MM.1S (cell line): ENCODE results near the gene DUS3L.
A peak's percentile ranks its signal among the peaks of the same experiment; 100 is the strongest.

ENCODE experiments used
- DNase-seq: peaks from one replicate; pipeline ENCODE4 v3.0.0-alpha.2; 2015
- H2AFZ ChIP-seq: fragments of 300-600 bp; sonication (generic); 2 replicates; pipeline ENCODE4 v1.6.0; 2016; ENCODE audit warnings: antibody characterized with exemption, low read length
- H3F3A ChIP-seq: fragments of 300-600 bp; sonication (generic); 2 replicates; pipeline ENCODE4 v1.6.1; 2016; ENCODE audit warnings: mild to moderate bottlenecking, antibody characterized with exemption, low read length, moderate library complexity, mixed read lengths; ENCODE audit not compliant: insufficient read depth
- H3K27ac ChIP-seq: fragments of 300-600 bp; sonication (generic); 2 replicates; pipeline ENCODE4 v1.5.1; 2016; ENCODE audit warnings: mild to moderate bottlenecking, low read length
- H3K27me3 ChIP-seq: fragments of 300-600 bp; sonication (generic); replicated peaks from 2 replicates; pipeline ENCODE4 v1.6.0; 2016; ENCODE audit warnings: low read length; ENCODE audit not compliant: insufficient read depth
- H3K36me3 ChIP-seq: fragments of 300-600 bp; sonication (generic); replicated peaks from 2 replicates; pipeline ENCODE4 v1.6.1; 2016; ENCODE audit warnings: mild to moderate bottlenecking, low read length, mixed read lengths; ENCODE audit not compliant: insufficient read depth
- H3K4me1 ChIP-seq: fragments of 300-600 bp; sonication (generic); 2 replicates; pipeline ENCODE4 v1.6.1; 2016; ENCODE audit warnings: low read length, mixed read lengths
- H3K4me2 ChIP-seq: fragments of 300-600 bp; sonication (generic); 2 replicates; pipeline ENCODE4 v1.6.0; 2016; ENCODE audit warnings: low read depth, low read length
- H3K4me3 ChIP-seq: fragments of 300-600 bp; sonication (generic); 2 replicates; pipeline ENCODE4 v1.5.1; 2016; ENCODE audit warnings: low read length, mixed read lengths
- H3K79me2 ChIP-seq: fragments of 300-600 bp; sonication (generic); 2 replicates; pipeline ENCODE4 v1.6.1; 2016; ENCODE audit warnings: mixed run types, low read length, mixed read lengths
- H3K9ac ChIP-seq: fragments of 300-600 bp; sonication (generic); 2 replicates; pipeline ENCODE4 v1.6.1; 2016; ENCODE audit warnings: low read length, mixed read lengths
- H3K9me2 ChIP-seq: fragments of 300-600 bp; sonication (generic); replicated peaks from 2 replicates; pipeline ENCODE4 v1.6.1; 2016; ENCODE audit warnings: mild to moderate bottlenecking, low read length, mixed read lengths; ENCODE audit not compliant: insufficient read depth
- H3K9me3 ChIP-seq: fragments of 300-600 bp; sonication (generic); replicated peaks from 2 replicates; pipeline ENCODE4 v1.6.1; 2016; ENCODE audit warnings: mild to moderate bottlenecking, low read length, mixed read lengths; ENCODE audit not compliant: insufficient read depth
- H4K20me1 ChIP-seq: fragments of 300-600 bp; sonication (generic); 2 replicates; pipeline ENCODE4 v1.6.1; 2016; ENCODE audit warnings: mild to moderate bottlenecking, low read length, moderate library complexity, mixed read lengths; ENCODE audit not compliant: insufficient read depth
- EZH2 ChIP-seq: fragments of 300-600 bp; sonication (generic); optimal IDR thresholded peaks from 2 replicates; pipeline ENCODE3; 2017; ENCODE audit warnings: low read depth, mild to moderate bottlenecking, antibody characterized with exemption, low read length, mixed read lengths
- EZH2phosphoT487 ChIP-seq: fragments of 300-600 bp; sonication (generic); IDR thresholded peaks from 2 replicates; pipeline ENCODE4 v1.6.1; 2018; ENCODE audit warnings: antibody characterized with exemption, low read length
- TF ChIP-seq, protein P1 (sequence below): fragments of 300-600 bp; sonication (generic); IDR thresholded peaks from 2 replicates; pipeline ENCODE4 v1.5.1; 2016; ENCODE audit warnings: antibody characterized with exemption, low read length, mixed read lengths

The DUS3L gene

DNA sequence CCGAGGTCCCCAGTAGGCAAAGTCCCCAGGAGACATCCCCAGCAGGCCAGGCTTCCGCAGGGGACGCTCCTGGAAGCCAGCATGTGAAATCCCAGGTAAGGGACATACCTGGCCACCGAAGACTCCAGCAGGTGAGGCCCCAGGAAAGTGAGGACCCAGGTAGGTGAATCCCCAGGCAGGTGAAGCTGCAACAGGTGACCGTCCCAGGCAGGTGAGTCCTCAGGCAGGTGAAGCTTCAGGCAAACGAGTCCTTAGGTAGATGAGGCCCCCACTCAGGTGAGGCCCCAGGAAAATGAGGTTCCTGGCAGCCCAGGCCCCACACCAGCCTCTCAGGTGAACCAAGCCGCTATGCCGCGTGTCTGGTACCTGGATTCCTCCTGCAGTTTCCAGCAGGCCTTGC is 40.2 kb upstream of the DUS3L start:
- Histone ChIP-seq H4K20me1 (no peaks in the 10 kb centered on the region), H3K4me1 (peaks cover 13% of the 10 kb centered on the region)

DNA sequence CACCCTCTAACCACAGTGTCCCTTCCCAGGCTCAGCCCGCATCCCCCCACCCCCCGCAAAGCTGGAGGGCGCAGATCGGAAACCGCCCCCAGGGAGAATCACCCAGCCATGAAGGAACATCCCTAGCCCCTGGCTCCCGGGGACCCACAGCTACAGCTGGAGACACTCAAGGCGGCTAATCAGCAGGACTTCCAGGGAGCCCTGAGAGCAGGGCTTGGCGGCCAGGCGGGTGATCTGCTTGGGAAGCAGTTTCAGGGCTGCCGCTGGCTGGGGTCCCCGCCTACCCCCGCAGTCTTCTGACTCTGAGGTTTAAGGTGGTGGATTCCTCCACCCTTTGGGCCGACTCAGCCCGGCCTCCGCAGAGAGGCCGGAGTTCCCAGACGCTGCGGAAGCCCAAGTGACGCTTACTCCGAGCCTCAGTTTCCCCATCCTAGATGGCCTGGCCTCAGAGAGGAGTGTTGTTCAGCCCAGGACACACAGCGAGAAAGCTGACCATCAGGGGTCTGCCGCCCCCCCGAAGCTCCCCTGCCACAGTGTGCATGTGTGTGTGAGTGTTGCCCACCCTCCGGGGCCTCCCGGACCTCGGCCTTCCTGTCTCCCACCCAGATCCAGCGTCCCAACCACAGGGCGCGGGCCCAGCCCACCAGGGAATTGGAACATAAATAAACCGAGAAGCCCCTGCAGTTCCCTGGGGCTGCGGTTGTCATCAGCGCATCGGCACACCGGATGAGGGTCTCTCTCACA is 38.8 kb upstream of the DUS3L start:
- TF ChIP-seq, protein P1, sequence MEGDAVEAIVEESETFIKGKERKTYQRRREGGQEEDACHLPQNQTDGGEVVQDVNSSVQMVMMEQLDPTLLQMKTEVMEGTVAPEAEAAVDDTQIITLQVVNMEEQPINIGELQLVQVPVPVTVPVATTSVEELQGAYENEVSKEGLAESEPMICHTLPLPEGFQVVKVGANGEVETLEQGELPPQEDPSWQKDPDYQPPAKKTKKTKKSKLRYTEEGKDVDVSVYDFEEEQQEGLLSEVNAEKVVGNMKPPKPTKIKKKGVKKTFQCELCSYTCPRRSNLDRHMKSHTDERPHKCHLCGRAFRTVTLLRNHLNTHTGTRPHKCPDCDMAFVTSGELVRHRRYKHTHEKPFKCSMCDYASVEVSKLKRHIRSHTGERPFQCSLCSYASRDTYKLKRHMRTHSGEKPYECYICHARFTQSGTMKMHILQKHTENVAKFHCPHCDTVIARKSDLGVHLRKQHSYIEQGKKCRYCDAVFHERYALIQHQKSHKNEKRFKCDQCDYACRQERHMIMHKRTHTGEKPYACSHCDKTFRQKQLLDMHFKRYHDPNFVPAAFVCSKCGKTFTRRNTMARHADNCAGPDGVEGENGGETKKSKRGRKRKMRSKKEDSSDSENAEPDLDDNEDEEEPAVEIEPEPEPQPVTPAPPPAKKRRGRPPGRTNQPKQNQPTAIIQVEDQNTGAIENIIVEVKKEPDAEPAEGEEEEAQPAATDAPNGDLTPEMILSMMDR, result no peak
- no peak for TF ChIP-seq EZH2
- TF ChIP-seq EZH2phosphoT487, result no peak
- peaks cover 56% of the 10 kb centered on the region for H3K27me3 ChIP-seq
- no peak overlapping the region for H3K4me3 ChIP-seq
- no peak overlapping the region for H3K9ac ChIP-seq
- no peaks in the 10 kb centered on the region for H3K9me3 ChIP-seq
- H2AFZ ChIP-seq, result no peak overlapping the region
- no peak overlapping the region for H3K4me2 ChIP-seq
- no peak for DNase-seq
- peaks cover 14% of the 10 kb centered on the region for H3F3A ChIP-seq
- H3K4me1 ChIP-seq, result peaks cover 15% of the 10 kb centered on the region
- H3K27ac ChIP-seq, result no peak overlapping the region
- H3K79me2 ChIP-seq, result no peaks in the 10 kb centered on the region
- no peaks in the 10 kb centered on the region for H3K9me2 ChIP-seq
- H4K20me1 ChIP-seq, result no peaks in the 10 kb centered on the region
- H3K36me3 ChIP-seq, result no peaks in the 10 kb centered on the region

More for the DNA sequence above, 40.2 kb upstream of the DUS3L start:
- Histone ChIP-seq H3K27me3 (peaks cover 68% of the 10 kb centered on the region), H3K9ac (no peak overlapping the region), H3F3A (peaks cover 12% of the 10 kb centered on the region), H3K4me2 (no peak overlapping the region), H3K27ac (no peak overlapping the region), H3K4me3 (no peak overlapping the region), H3K9me3 (no peaks in the 10 kb centered on the region), H2AFZ (no peak overlapping the region), H3K79me2 (no peaks in the 10 kb centered on the region), H3K36me3 (no peaks in the 10 kb centered on the region), H3K9me2 (no peaks in the 10 kb centered on the region)
- DNase-seq, result no peak
- TF ChIP-seq EZH2 (no peak), EZH2phosphoT487 (no peak)
- TF ChIP-seq, protein P1, result no peak

DNA sequence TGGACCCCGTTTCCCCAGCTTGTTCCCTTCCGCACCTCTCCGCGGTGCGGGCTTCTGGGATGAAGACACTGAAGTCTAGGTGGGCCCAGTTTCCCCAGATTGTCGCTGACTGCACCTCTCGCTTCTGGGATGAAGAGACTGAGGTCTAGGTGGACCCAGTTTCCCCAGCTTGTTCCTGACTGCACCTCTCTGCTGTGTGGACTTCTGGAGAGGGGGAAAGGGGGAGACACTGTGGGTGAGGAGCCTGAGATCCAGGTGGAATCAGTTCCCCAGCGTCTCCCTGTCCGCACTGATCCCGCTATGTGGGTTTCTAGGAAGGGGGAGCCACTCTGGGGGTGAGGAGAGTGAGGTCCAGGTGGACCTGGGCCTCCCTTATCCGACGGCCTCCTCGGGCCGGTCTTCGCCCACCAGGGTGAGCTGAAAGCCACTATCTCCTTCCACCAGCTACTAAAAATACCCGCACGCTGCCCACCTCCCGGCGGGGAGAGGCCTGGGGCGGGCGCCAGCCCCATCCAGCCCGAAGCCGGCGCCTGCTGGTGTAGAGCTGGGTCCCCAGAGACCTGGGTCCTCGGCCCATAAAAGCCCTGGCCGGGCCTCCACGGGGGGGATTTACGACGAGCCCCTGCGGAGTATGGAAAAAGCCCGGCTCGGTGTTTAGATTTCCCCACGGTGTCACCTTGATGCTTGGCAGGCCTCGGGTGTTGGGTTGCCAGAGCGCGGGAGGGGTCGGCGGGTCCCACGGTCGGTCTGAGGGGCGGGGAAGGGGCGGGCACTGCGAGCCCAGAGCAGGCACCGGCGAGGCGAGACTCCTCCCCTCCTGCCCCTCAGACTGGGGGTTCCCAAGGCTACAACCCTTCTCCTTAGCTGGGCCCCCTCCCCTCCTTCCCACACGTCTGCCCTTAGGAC is 38.0 kb upstream of the DUS3L start:
- no peaks in the 10 kb centered on the region for H3K36me3 ChIP-seq
- no peaks in the 10 kb centered on the region for H3K9me2 ChIP-seq
- H4K20me1 ChIP-seq, result no peaks in the 10 kb centered on the region
- peaks cover 15% of the 10 kb centered on the region for H3K4me1 ChIP-seq
- peaks cover 14% of the 10 kb centered on the region for H3F3A ChIP-seq
- H3K27ac ChIP-seq, result peak overlapping the region; percentile 74; the same call in 1 of the 2 replicates
- H3K4me2 ChIP-seq, result peak overlapping the region; percentile 82
- peak overlapping the region; percentile 66 for H3K4me3 ChIP-seq
- H3K9me3 ChIP-seq, result no peaks in the 10 kb centered on the region
- TF ChIP-seq EZH2 (no peak), EZH2phosphoT487 (no peak)
- TF ChIP-seq, protein P1, result no peak
- H3K9ac ChIP-seq, result peak overlapping the region; percentile 80
- H3K27me3 ChIP-seq, result peaks cover 55% of the 10 kb centered on the region
- peak overlapping the region; percentile 37 for H2AFZ ChIP-seq
- DNase-seq, result no peak
- H3K79me2 ChIP-seq, result no peaks in the 10 kb centered on the region
